ENCODE results near the gene SRCAP.

- TF ChIP-seq CTCF (conservative IDR thresholded peaks at IDR 0.05), result no peak
- no peak for TF ChIP-seq EZH2 (IDR thresholded peaks at IDR 0.05; ENCODE audit: low read depth)
Measured at GRCh38 chr16:30745082-30745481, 46.1 kb downstream of the SRCAP start.

Measured in PC-9 (cell line).